ENCODE results near the gene MIB1. TPM values are rescaled to one million over a fixed set of nuclear protein-coding genes. Genes with fewer than 3 reads are reported as not detected.

MIB1 gene
- total and polyA plus RNA-seq, 10 of the 15 experiments (the other 5 are each of a cell fraction or from before 2014, with no cell fraction given) = 2.3 to 27.5 (median 10.4) TPM

DNA sequence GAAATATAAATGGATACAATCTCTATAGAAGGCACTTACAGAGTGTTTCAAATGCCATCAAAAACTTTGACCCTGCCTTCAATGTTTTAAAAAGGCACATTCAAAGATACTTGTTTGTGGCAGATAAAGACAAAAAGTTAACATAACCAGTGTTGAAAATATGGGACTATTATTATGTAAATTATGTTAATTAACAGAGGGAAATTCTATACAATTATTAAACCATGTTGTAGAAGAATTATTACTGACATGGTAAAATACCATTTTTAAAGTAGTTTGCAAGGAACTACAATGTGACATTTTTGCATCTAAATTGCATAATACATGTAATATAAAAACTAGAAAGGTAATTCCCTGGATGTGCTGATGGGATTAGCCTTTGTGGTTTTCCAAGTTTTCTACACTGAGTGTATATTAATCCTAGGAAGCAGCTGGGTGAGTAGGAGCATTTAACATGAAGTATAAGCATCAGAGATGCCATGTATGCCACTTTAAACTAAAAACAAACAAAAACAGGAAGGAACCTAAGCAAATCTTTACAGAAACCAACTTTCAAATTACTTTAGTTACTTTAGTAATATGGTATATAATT lies 21.7 kb downstream of the MIB1 start (continued):
- TF ChIP-seq, protein P1, sequence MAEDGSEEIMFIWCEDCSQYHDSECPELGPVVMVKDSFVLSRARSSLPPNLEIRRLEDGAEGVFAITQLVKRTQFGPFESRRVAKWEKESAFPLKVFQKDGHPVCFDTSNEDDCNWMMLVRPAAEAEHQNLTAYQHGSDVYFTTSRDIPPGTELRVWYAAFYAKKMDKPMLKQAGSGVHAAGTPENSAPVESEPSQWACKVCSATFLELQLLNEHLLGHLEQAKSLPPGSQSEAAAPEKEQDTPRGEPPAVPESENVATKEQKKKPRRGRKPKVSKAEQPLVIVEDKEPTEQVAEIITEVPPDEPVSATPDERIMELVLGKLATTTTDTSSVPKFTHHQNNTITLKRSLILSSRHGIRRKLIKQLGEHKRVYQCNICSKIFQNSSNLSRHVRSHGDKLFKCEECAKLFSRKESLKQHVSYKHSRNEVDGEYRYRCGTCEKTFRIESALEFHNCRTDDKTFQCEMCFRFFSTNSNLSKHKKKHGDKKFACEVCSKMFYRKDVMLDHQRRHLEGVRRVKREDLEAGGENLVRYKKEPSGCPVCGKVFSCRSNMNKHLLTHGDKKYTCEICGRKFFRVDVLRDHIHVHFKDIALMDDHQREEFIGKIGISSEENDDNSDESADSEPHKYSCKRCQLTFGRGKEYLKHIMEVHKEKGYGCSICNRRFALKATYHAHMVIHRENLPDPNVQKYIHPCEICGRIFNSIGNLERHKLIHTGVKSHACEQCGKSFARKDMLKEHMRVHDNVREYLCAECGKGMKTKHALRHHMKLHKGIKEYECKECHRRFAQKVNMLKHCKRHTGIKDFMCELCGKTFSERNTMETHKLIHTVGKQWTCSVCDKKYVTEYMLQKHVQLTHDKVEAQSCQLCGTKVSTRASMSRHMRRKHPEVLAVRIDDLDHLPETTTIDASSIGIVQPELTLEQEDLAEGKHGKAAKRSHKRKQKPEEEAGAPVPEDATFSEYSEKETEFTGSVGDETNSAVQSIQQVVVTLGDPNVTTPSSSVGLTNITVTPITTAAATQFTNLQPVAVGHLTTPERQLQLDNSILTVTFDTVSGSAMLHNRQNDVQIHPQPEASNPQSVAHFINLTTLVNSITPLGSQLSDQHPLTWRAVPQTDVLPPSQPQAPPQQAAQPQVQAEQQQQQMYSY (CRISPR knock-in tag; IDR thresholded peaks at IDR 0.05) = no peak
- TF ChIP-seq CHD2 (IDR thresholded peaks at IDR 0.05; ENCODE audit: borderline replicate concordance, low read depth, low read length) = no peak
- TF ChIP-seq, protein P2, sequence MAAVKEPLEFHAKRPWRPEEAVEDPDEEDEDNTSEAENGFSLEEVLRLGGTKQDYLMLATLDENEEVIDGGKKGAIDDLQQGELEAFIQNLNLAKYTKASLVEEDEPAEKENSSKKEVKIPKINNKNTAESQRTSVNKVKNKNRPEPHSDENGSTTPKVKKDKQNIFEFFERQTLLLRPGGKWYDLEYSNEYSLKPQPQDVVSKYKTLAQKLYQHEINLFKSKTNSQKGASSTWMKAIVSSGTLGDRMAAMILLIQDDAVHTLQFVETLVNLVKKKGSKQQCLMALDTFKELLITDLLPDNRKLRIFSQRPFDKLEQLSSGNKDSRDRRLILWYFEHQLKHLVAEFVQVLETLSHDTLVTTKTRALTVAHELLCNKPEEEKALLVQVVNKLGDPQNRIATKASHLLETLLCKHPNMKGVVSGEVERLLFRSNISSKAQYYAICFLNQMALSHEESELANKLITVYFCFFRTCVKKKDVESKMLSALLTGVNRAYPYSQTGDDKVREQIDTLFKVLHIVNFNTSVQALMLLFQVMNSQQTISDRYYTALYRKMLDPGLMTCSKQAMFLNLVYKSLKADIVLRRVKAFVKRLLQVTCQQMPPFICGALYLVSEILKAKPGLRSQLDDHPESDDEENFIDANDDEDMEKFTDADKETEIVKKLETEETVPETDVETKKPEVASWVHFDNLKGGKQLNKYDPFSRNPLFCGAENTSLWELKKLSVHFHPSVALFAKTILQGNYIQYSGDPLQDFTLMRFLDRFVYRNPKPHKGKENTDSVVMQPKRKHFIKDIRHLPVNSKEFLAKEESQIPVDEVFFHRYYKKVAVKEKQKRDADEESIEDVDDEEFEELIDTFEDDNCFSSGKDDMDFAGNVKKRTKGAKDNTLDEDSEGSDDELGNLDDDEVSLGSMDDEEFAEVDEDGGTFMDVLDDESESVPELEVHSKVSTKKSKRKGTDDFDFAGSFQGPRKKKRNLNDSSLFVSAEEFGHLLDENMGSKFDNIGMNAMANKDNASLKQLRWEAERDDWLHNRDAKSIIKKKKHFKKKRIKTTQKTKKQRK (IDR thresholded peaks at IDR 0.05; ENCODE audit: low read depth, low read length) = no peak
